H1 (cell line): ENCODE data around the gene COL1A1. TPM values are rescaled to one million over a fixed set of nuclear protein-coding genes. Genes with fewer than 3 reads are reported as not detected.

Source experiments
- ATF2 ChIP-seq: IDR thresholded peaks from 2 replicates; pipeline ENCODE4 v1.6.1; 2012; ENCODE audit warnings: low read length, inconsistent platforms
- ATF3 ChIP-seq: IDR thresholded peaks from 2 replicates; pipeline ENCODE4 v1.6.1; 2011; ENCODE audit warnings: low read depth, mild to moderate bottlenecking, low read length; ENCODE audit not compliant: insufficient read depth
- BCL11A ChIP-seq, 2 experiments: IDR thresholded peaks; one replicate each; pipeline ENCODE4 v1.6.1; 2011; ENCODE audit warnings: low read depth in 2 of 2, low read length in 2 of 2, mild to moderate bottlenecking in 2 of 2
- CEBPB ChIP-seq: IDR thresholded peaks from 2 replicates; pipeline ENCODE4 v1.6.1; 2012; ENCODE audit warnings: low read depth, low read length
- EZH2 ChIP-seq: fragments of 200-600 bp; sonication (generic); IDR thresholded peaks from 2 replicates; pipeline ENCODE4 v1.7.1; 2012; ENCODE audit warnings: low read depth, mild to moderate bottlenecking, moderate library complexity, low read length, inconsistent platforms; ENCODE audit not compliant: severe bottlenecking
- FOSL1 ChIP-seq: IDR thresholded peaks from 2 replicates; pipeline ENCODE4 v1.6.1; 2011; ENCODE audit warnings: mild to moderate bottlenecking, low read depth, low read length, moderate library complexity; ENCODE audit not compliant: insufficient read depth
- KDM5A ChIP-seq: fragments of 200-600 bp; IDR thresholded peaks from 2 replicates; pipeline ENCODE4 v1.7.1; 2012; ENCODE audit warnings: mild to moderate bottlenecking, low read length, inconsistent platforms, mixed read lengths
- POLR2A ChIP-seq, 2 experiments: IDR thresholded peaks; 1 replicate in 1 of 2; 2 replicates in 1 of 2; pipeline ENCODE4 v1.6.1; 2011; ENCODE audit warnings: low read depth in 2 of 2, low read length in 2 of 2, mild to moderate bottlenecking in 2 of 2; ENCODE audit errors: control extremely low read depth in 1 of 2
- POLR2AphosphoS5 ChIP-seq: IDR thresholded peaks from 2 replicates; pipeline ENCODE4 v1.6.1; 2011; ENCODE audit warnings: low read depth, low read length
- POU5F1 ChIP-seq: IDR thresholded peaks from 2 replicates; pipeline ENCODE4 v1.6.1; 2011; ENCODE audit warnings: low read depth, mild to moderate bottlenecking, low read length, moderate library complexity
- RBBP5 ChIP-seq: IDR thresholded peaks from 2 replicates; pipeline ENCODE4 v1.7.1; 2012; ENCODE audit warnings: low read depth, mild to moderate bottlenecking, inconsistent platforms, low read length, moderate library complexity, borderline replicate concordance
- RFX5 ChIP-seq: IDR thresholded peaks from 2 replicates; pipeline ENCODE4 v1.6.1; 2011; ENCODE audit warnings: low read depth, low read length, improper control_type of control experiment, borderline replicate concordance
- RNF2 ChIP-seq: fragments of 200-900, 300-1000 bp; sonication (generic); IDR thresholded peaks from 2 replicates; pipeline ENCODE4 v1.7.1; 2016; ENCODE audit warnings: borderline replicate concordance, low read depth, mild to moderate bottlenecking, antibody characterized with exemption, low read length; ENCODE audit not compliant: poor library complexity, severe bottlenecking; ENCODE audit errors: missing control alignments
- RXRA ChIP-seq: IDR thresholded peaks from 2 replicates; pipeline ENCODE4 v1.6.1; 2011; ENCODE audit warnings: low read depth, mild to moderate bottlenecking, low read length, moderate library complexity; ENCODE audit not compliant: insufficient read depth
- SIN3A ChIP-seq, 2 experiments: IDR thresholded peaks in 1 of 2; conservative IDR thresholded peaks in 1 of 2; 2 replicates each; pipeline ENCODE4 v1.6.1; 2011 to 2012; ENCODE audit warnings: low read length in 2 of 2, improper control_type of control experiment in 1 of 2, low read depth in 1 of 2, mild to moderate bottlenecking in 1 of 2
- SP1 ChIP-seq: IDR thresholded peaks from 2 replicates; pipeline ENCODE4 v1.6.1; 2011; ENCODE audit warnings: low read depth, low read length
- SP2 ChIP-seq: IDR thresholded peaks from 2 replicates; pipeline ENCODE4 v1.6.1; 2012; ENCODE audit warnings: mild to moderate bottlenecking, low read length, inconsistent platforms
- TAF1 ChIP-seq: IDR thresholded peaks from 2 replicates; pipeline ENCODE4 v1.6.1; 2011; ENCODE audit warnings: mild to moderate bottlenecking, low read depth, low read length
- TAF7 ChIP-seq: optimal IDR thresholded peaks from 2 replicates; pipeline ENCODE3; 2011; ENCODE audit warnings: low read depth, mild to moderate bottlenecking, inconsistent platforms, low read length, moderate library complexity, borderline replicate concordance
- TCF12 ChIP-seq: IDR thresholded peaks from 2 replicates; pipeline ENCODE4 v1.6.1; 2011; ENCODE audit warnings: low read depth, mild to moderate bottlenecking, low read length
- TEAD4 ChIP-seq: IDR thresholded peaks from 2 replicates; pipeline ENCODE4 v1.6.1; 2012; ENCODE audit warnings: low read depth, low read length, inconsistent platforms, mixed read lengths
- ZNF274 ChIP-seq: IDR thresholded peaks from 2 replicates; pipeline ENCODE4 v1.7.0; 2012; ENCODE audit warnings: low read length, borderline replicate concordance; ENCODE audit errors: extremely low read depth
- polyA plus RNA-seq, 7 experiments: library from polyadenylated mRNA; depleted of rRNA in 3 of 7; stranded (reverse) in 5 of 7; unstranded in 2 of 7; fragments of >200 nt in 5 of 7; fragments of 200-250 nt in 2 of 7; gene quantifications; 1 replicate in 5 of 7; 2 replicates in 1 of 7; 4 replicates in 1 of 7; pipeline versions ENCODE4 v1.2.1 to v1.2.3, GENCODE V29; 2011 to 2013; ENCODE audit warnings: missing spikeins in 2 of 7, mixed read lengths in 2 of 7
- total RNA-seq: library from RNA; stranded (reverse); fragmentation: NEBNext Ultra II Directional; extraction: Animal tissue kit (Norgen Biotek cat#: 25700); gene quantifications from 2 replicates; pipeline ENCODE4 v1.2.1, GENCODE V29; 2021

Gene COL1A1
- total and polyA plus RNA-seq, 2 of the 8 experiments (the other 6 are each of a cell fraction or from before 2014, with no cell fraction given): 14.1 to 80.4 TPM

- TF ChIP-seq EZH2 (no peak), TEAD4 (no peak), POLR2A (IDR thresholded peaks at IDR 0.05; ENCODE audit: control extremely low read depth in 1 of 2, low read depth in 2 of 2, low read length in 2 of 2) (no peak), RBBP5 (no peak; the same call in 1 of the 2 replicates), SP1 (no peak), ATF2 (no peak), ATF3 (no peak), SP2 (no peak), KDM5A (no peak), ZNF274 (no peak), SIN3A (conservative IDR thresholded peaks at IDR 0.05 in 1 of 2, IDR thresholded peaks at IDR 0.05 in 1 of 2; ENCODE audit: low read depth in 1 of 2, low read length in 2 of 2) (no peak), BCL11A (IDR thresholded peaks at IDR 0.05; ENCODE audit: low read depth in 2 of 2, low read length in 2 of 2) (no peak), POLR2AphosphoS5 (no peak), FOSL1 (no peak), RNF2 (peak; percentile 17), POU5F1 (no peak), RXRA (no peak), CEBPB (no peak), TAF7 (no peak), RFX5 (no peak), TAF1 (no peak), TCF12 (no peak)
Observed at GRCh38 chr17:50149417-50150353, 51.7 kb downstream of the COL1A1 start (continued).
